ENCODE measurements around the gene NDUFS2. TPM values are rescaled to one million over a fixed set of nuclear protein-coding genes. Genes with fewer than 3 reads are reported as not detected.
A peak's percentile ranks its signal among the peaks of the same experiment; 100 is the strongest.

The NDUFS2 gene
- total RNA-seq, 2 donors from 2014 or later: 83.5 to 100.0 TPM

GRCh38 chr1:161168906-161169305, 33.3 kb upstream of the NDUFS2 start:
- Histone ChIP-seq H3K9ac (ENCODE audit: extremely low read depth, low read length, poor library complexity, severe bottlenecking) (no peak overlapping the region), H3K36me3 (ENCODE audit: control insufficient read depth, insufficient read depth, low read length) (peaks cover 59% of the 10 kb centered on the region), H3K4me3 (ENCODE audit: low read length) (no peak overlapping the region), H3K9me3 (ENCODE audit: control insufficient read depth, low read length) (no peaks in the 10 kb centered on the region), H3K27me3 (ENCODE audit: control insufficient read depth, insufficient read depth, low read length, poor library complexity, severe bottlenecking) (no peaks in the 10 kb centered on the region), H3K27ac (ENCODE audit: low read depth, low read length) (no peak overlapping the region), H3K4me1 (ENCODE audit: control insufficient read depth, insufficient read depth, low read length) (peaks cover 5% of the 10 kb centered on the region)
- Mint-ChIP-seq H3K9me3 (no peaks in the 10 kb centered on the region), H3K27ac (no peak overlapping the region), H3K36me3 (ENCODE audit: low read depth) (peaks cover 36% of the 10 kb centered on the region), H3K4me1 (peaks cover 15% of the 10 kb centered on the region), H3K27me3 (ENCODE audit: insufficient read depth) (no peaks in the 10 kb centered on the region), H3K4me3 (no peak overlapping the region)
- WGBS, 2 experiments (ENCODE audit: insufficient coverage in 1 of 2, insufficient read length in 1 of 2): 94 to 98% methylated on average over 7 to 9 of the region's 9 CpGs
- DNase-seq: no peak
- TF ChIP-seq CTCF (conservative IDR thresholded peaks at IDR 0.05): no peak

DNA sequence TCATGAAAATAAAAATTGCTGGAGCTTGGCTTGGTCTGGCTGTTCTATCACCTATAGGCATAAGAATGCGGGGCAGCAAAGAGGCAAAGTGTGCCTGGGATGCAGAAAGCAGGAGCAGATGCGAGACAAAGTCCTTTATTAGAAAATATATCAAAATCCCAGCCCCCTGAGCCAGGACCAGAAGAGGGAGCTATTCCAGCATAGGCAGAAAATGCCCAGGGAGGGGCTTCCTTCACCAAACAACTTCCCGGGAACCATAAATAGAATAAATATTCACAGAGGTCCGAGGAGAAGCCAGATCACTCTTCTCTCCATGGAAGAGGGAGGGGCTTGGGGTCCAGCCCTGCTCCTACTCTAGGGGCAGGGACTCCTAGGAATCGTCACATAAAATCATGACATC, 31.0 kb upstream of the NDUFS2 start:
- DNase-seq: no peak
- Histone ChIP-seq H3K4me3 (ENCODE audit: low read length) (no peak overlapping the region), H3K27ac (ENCODE audit: low read depth, low read length) (no peak overlapping the region), H3K36me3 (ENCODE audit: control insufficient read depth, insufficient read depth, low read length) (peaks cover 59% of the 10 kb centered on the region), H3K9ac (ENCODE audit: extremely low read depth, low read length, poor library complexity, severe bottlenecking) (no peak overlapping the region), H3K27me3 (ENCODE audit: control insufficient read depth, insufficient read depth, low read length, poor library complexity, severe bottlenecking) (no peaks in the 10 kb centered on the region), H3K9me3 (ENCODE audit: control insufficient read depth, low read length) (no peaks in the 10 kb centered on the region), H3K4me1 (ENCODE audit: control insufficient read depth, insufficient read depth, low read length) (no peaks in the 10 kb centered on the region)
- Mint-ChIP-seq H3K4me3 (no peak overlapping the region), H3K27me3 (ENCODE audit: insufficient read depth) (no peaks in the 10 kb centered on the region), H3K4me1 (peaks cover 6% of the 10 kb centered on the region), H3K36me3 (ENCODE audit: low read depth) (peaks cover 47% of the 10 kb centered on the region), H3K9me3 (no peaks in the 10 kb centered on the region), H3K27ac (no peak overlapping the region)
- TF ChIP-seq CTCF (conservative IDR thresholded peaks at IDR 0.05): peak; percentile 56
- 77 to 90% methylated on average over 3 to 5 of the region's 5 CpGs for WGBS, 2 experiments (ENCODE audit: insufficient coverage in 1 of 2, insufficient read length in 1 of 2)

- Histone ChIP-seq H3K36me3 (ENCODE audit: control insufficient read depth, insufficient read depth, low read length) (peaks cover 59% of the 10 kb centered on the region), H3K27ac (ENCODE audit: low read depth, low read length) (no peak overlapping the region), H3K4me1 (ENCODE audit: control insufficient read depth, insufficient read depth, low read length) (no peaks in the 10 kb centered on the region), H3K4me3 (ENCODE audit: low read length) (no peak overlapping the region), H3K9me3 (ENCODE audit: control insufficient read depth, low read length) (no peaks in the 10 kb centered on the region), H3K27me3 (ENCODE audit: control insufficient read depth, insufficient read depth, low read length, poor library complexity, severe bottlenecking) (no peaks in the 10 kb centered on the region), H3K9ac (ENCODE audit: extremely low read depth, low read length, poor library complexity, severe bottlenecking) (no peak overlapping the region)
- Mint-ChIP-seq H3K27me3 (ENCODE audit: insufficient read depth) (no peaks in the 10 kb centered on the region), H3K4me3 (no peak overlapping the region), H3K27ac (no peak overlapping the region), H3K9me3 (no peaks in the 10 kb centered on the region), H3K4me1 (peaks cover 11% of the 10 kb centered on the region), H3K36me3 (ENCODE audit: low read depth) (peaks cover 47% of the 10 kb centered on the region)
- TF ChIP-seq CTCF (conservative IDR thresholded peaks at IDR 0.05): no peak
- WGBS, 2 experiments (ENCODE audit: insufficient coverage in 1 of 2, insufficient read length in 1 of 2): 94 to 98% methylated on average over 9 to 12 of the region's 12 CpGs
- no peak for DNase-seq
Observed at GRCh38 chr1:161171696-161172095, 30.5 kb upstream of the NDUFS2 start.
